Esophagus squamous epithelium (tissue), 4 donors: ENCODE data around the gene XRCC4.

ENCODE experiments used
- CTCF ChIP-seq, 6 experiments: fragments of 450-650 bp in 4 of 6; fragments of 200-600 bp in 2 of 6; sonication (generic) in 2 of 6; IDR thresholded peaks; one replicate each; pipeline ENCODE4 v1.5.1; 2016 to 2019; ENCODE audit warnings: antibody characterized with exemption in 6 of 6, mild to moderate bottlenecking in 4 of 6, moderate library complexity in 4 of 6
- POLR2A ChIP-seq, 4 donors: fragments of 450-650 bp; IDR thresholded peaks; one replicate each; pipeline ENCODE4 v1.6.1; 2017; ENCODE audit warnings: antibody characterized with exemption in 4 of 4, mild to moderate bottlenecking in 4 of 4, moderate library complexity in 3 of 4

GRCh38 chr5:83299353-83299752 is 222.0 kb downstream of the XRCC4 start:
- no peak for TF ChIP-seq CTCF (IDR thresholded peaks at IDR 0.05)
- no peak for TF ChIP-seq POLR2A (IDR thresholded peaks at IDR 0.05)
